GM23338 (cell line): Measurements from ENCODE around the gene PTPN6.

Experiments
- CREB1 ChIP-seq: fragments of 250-450 bp; sonication (Bioruptor Pico); IDR thresholded peaks from 2 replicates; pipeline ENCODE4 v1.5.0; 2020; ENCODE audit warnings: low read depth, mild to moderate bottlenecking, moderate library complexity
- CTCF ChIP-seq, 2 experiments: fragments of 200-600 bp in 1 of 2; sonication (generic) in 1 of 2; conservative IDR thresholded peaks; 2 replicates each; pipeline versions ENCODE4 v1.5.1 to v1.6.1; 2016 to 2017; ENCODE audit warnings: antibody characterized with exemption in 2 of 2, low read depth in 2 of 2, mild to moderate bottlenecking in 2 of 2, moderate library complexity in 1 of 2
- EZH2 ChIP-seq: fragments of 200-600 bp; sonication (generic); IDR thresholded peaks from one replicate; pipeline ENCODE4 v1.8.0; 2017; ENCODE audit warnings: antibody characterized with exemption, mild to moderate bottlenecking, low read depth; ENCODE audit not compliant: unreplicated experiment
- EZH2phosphoT487 ChIP-seq: fragments of 200-600 bp; sonication (generic); IDR thresholded peaks from one replicate; pipeline ENCODE4 v1.8.1; 2018; ENCODE audit warnings: antibody characterized with exemption; ENCODE audit not compliant: unreplicated experiment
- JUNB ChIP-seq: IDR thresholded peaks from one replicate; pipeline ENCODE4 v1.6.1; 2016; ENCODE audit warnings: antibody characterized with exemption; ENCODE audit not compliant: unreplicated experiment
- POLR2AphosphoS5 ChIP-seq: IDR thresholded peaks from 2 replicates; pipeline ENCODE4 v1.6.1; 2016; ENCODE audit warnings: antibody characterized with exemption, low read depth
- STAT1 ChIP-seq: IDR thresholded peaks from one replicate; pipeline ENCODE4 v1.6.1; 2016; ENCODE audit warnings: antibody characterized with exemption; ENCODE audit not compliant: unreplicated experiment
- ZNF462 ChIP-seq: fragments of 250-450 bp; sonication (Bioruptor Pico); IDR thresholded peaks from 2 replicates; pipeline ENCODE4 v1.5.0; 2020; ENCODE audit warnings: mild to moderate bottlenecking, moderate library complexity
- TF ChIP-seq, protein P1 (sequence below): IDR thresholded peaks from one replicate; pipeline ENCODE4 v1.6.1; 2018; ENCODE audit warnings: antibody characterized with exemption; ENCODE audit not compliant: unreplicated experiment
- TF ChIP-seq, protein P2 (sequence below): IDR thresholded peaks from 2 replicates; pipeline ENCODE4 v1.6.1; 2016; ENCODE audit warnings: antibody characterized with exemption

DNA sequence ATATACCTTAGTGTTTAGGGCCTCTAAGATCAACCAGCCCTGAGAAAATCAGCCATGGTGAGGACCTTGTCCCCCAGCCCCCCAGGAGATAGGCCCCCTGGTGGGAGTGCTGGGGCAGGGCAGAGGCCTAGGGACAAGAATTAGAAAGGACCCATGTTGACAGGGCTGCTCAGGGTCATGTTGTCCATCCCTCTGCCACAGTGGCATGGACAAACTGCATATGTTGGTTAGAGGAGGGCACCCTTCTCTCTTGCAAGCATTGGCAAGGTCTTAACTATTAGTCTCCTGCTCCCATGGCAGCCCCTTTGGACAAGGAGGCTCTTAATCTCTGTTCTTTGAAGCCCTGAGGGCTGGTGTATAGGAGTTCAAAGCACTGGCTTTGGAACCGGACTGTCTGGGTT is 755 bp upstream of the PTPN6 start:
- peak; percentile 16 to 25; a peak in 1 of 4 replicates for TF ChIP-seq CTCF (conservative IDR thresholded peaks at IDR 0.05; ENCODE audit: low read depth in 2 of 2)
- TF ChIP-seq CREB1 (CRISPR knock-in tag) = no peak
- no peak for TF ChIP-seq POLR2AphosphoS5
- TF ChIP-seq, protein P1, sequence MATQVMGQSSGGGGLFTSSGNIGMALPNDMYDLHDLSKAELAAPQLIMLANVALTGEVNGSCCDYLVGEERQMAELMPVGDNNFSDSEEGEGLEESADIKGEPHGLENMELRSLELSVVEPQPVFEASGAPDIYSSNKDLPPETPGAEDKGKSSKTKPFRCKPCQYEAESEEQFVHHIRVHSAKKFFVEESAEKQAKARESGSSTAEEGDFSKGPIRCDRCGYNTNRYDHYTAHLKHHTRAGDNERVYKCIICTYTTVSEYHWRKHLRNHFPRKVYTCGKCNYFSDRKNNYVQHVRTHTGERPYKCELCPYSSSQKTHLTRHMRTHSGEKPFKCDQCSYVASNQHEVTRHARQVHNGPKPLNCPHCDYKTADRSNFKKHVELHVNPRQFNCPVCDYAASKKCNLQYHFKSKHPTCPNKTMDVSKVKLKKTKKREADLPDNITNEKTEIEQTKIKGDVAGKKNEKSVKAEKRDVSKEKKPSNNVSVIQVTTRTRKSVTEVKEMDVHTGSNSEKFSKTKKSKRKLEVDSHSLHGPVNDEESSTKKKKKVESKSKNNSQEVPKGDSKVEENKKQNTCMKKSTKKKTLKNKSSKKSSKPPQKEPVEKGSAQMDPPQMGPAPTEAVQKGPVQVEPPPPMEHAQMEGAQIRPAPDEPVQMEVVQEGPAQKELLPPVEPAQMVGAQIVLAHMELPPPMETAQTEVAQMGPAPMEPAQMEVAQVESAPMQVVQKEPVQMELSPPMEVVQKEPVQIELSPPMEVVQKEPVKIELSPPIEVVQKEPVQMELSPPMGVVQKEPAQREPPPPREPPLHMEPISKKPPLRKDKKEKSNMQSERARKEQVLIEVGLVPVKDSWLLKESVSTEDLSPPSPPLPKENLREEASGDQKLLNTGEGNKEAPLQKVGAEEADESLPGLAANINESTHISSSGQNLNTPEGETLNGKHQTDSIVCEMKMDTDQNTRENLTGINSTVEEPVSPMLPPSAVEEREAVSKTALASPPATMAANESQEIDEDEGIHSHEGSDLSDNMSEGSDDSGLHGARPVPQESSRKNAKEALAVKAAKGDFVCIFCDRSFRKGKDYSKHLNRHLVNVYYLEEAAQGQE = no peak
- no peak for TF ChIP-seq EZH2
- TF ChIP-seq JUNB = no peak
- TF ChIP-seq ZNF462 = no peak
- TF ChIP-seq, protein P2, sequence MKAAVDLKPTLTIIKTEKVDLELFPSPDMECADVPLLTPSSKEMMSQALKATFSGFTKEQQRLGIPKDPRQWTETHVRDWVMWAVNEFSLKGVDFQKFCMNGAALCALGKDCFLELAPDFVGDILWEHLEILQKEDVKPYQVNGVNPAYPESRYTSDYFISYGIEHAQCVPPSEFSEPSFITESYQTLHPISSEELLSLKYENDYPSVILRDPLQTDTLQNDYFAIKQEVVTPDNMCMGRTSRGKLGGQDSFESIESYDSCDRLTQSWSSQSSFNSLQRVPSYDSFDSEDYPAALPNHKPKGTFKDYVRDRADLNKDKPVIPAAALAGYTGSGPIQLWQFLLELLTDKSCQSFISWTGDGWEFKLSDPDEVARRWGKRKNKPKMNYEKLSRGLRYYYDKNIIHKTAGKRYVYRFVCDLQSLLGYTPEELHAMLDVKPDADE = no peak
- TF ChIP-seq EZH2phosphoT487 = no peak
- no peak for TF ChIP-seq STAT1
